NT2/D1 (cell line): ENCODE data around the gene PCP2.

Experiments
- SUZ12 ChIP-seq: IDR thresholded peaks from 2 replicates; pipeline ENCODE4 v1.6.1; 2011; ENCODE audit not compliant: insufficient read length, insufficient read depth; ENCODE audit errors: extremely low read depth
- YY1 ChIP-seq: IDR thresholded peaks from 2 replicates; pipeline ENCODE4 v1.6.1; 2011; ENCODE audit not compliant: insufficient read length, insufficient read depth
- ZNF274 ChIP-seq: IDR thresholded peaks from 2 replicates; pipeline ENCODE4 v1.6.1; 2011; ENCODE audit warnings: mild to moderate bottlenecking, low read depth, low read length

- TF ChIP-seq SUZ12 (no peak), ZNF274 (no peak), YY1 (no peak)
These were observed 8.1 kb upstream of the PCP2 start for GRCh38 chr19:7641290-7642276.
